GM23248 (cell line): ENCODE data around the gene RAB35.

ENCODE experiments used
- EZH2 ChIP-seq: fragments of 200-600 bp; sonication (generic); IDR thresholded peaks from 2 replicates; pipeline ENCODE4 v1.6.1; 2018; ENCODE audit warnings: antibody characterized with exemption, mild to moderate bottlenecking; ENCODE audit not compliant: insufficient read depth, poor library complexity, severe bottlenecking
- EZH2phosphoT487 ChIP-seq: fragments of 200-600 bp; sonication (generic); IDR thresholded peaks from 2 replicates; pipeline ENCODE4 v1.6.1; 2018; ENCODE audit warnings: antibody characterized with exemption, moderate library complexity, mild to moderate bottlenecking, low read depth; ENCODE audit not compliant: insufficient read depth

DNA sequence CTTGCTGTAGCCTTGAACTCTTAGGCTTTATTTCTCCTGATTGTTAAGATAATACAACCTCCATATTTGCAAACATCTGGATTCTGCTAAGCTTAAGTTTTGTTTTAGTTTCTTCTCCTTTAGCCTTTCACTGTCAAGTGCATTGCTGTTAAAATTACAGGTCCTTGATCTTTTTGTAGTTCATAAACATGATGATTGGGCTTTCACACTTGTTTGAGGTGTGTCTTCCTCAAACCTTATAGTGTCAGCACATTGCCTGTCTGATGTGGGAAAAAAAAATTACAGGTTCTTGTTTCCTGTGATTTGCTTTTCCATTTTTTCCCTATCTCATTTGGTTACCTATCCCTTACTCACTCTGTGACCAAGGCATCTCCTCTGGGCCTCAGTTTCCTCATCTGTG is 68.3 kb downstream of the RAB35 start:
- TF ChIP-seq EZH2 (no peak), EZH2phosphoT487 (no peak)
